Activated T-cell treated with anti-CD3 and anti-CD28 coated beads, Interleukin-2, amount 50 U/mL, for 24 hours (primary cell): Measurements from ENCODE around the gene TEX51.

Experiments
- DNase-seq: peaks from one replicate; pipeline ENCODE4 v3.0.0-alpha.2; 2020
- H3K27ac Mint-ChIP-seq: 2 replicates; pipeline ENCODE4 v1.8.0; 2020; ENCODE audit warnings: mild to moderate bottlenecking, mixed read lengths
- H3K27me3 Mint-ChIP-seq: 2 replicates; pipeline ENCODE4 v1.8.0; 2020; ENCODE audit warnings: mixed read lengths
- H3K36me3 Mint-ChIP-seq: 2 replicates; pipeline ENCODE4 v1.8.0; 2020; ENCODE audit warnings: low read depth, mixed read lengths
- H3K4me1 Mint-ChIP-seq: 2 replicates; pipeline ENCODE4 v1.8.0; 2020; ENCODE audit warnings: low read depth, mixed read lengths
- H3K4me3 Mint-ChIP-seq: 2 replicates; pipeline ENCODE4 v1.8.0; 2020; ENCODE audit warnings: mild to moderate bottlenecking, moderate library complexity, mixed read lengths
- H3K9me3 Mint-ChIP-seq: 2 replicates; pipeline ENCODE4 v1.8.0; 2020; ENCODE audit warnings: mixed read lengths

Gene TEX51

GRCh38 chr2:126893606-126894005, 5.1 kb upstream of the TEX51 start:
- Mint-ChIP-seq H3K4me1 (no peaks in the 10 kb centered on the region), H3K27me3 (peaks cover 2% of the 10 kb centered on the region), H3K9me3 (no peaks in the 10 kb centered on the region), H3K4me3 (no peak overlapping the region), H3K27ac (no peak overlapping the region), H3K36me3 (no peaks in the 10 kb centered on the region)
- no peak for DNase-seq

GRCh38 chr2:126894082-126894481, 4.6 kb upstream of the TEX51 start:
- Mint-ChIP-seq H3K4me3 (no peak overlapping the region), H3K9me3 (no peaks in the 10 kb centered on the region), H3K36me3 (no peaks in the 10 kb centered on the region), H3K27me3 (no peaks in the 10 kb centered on the region), H3K27ac (no peak overlapping the region), H3K4me1 (no peaks in the 10 kb centered on the region)
- DNase-seq: no peak

GRCh38 chr2:126894585-126895182, 4.0 kb upstream of the TEX51 start:
- no peak overlapping the region for H3K27ac Mint-ChIP-seq
- no peaks in the 10 kb centered on the region for H3K9me3 Mint-ChIP-seq
- no peaks in the 10 kb centered on the region for H3K4me1 Mint-ChIP-seq
- no peak overlapping the region for H3K4me3 Mint-ChIP-seq
- DNase-seq: no peak
- no peaks in the 10 kb centered on the region for H3K27me3 Mint-ChIP-seq
- no peaks in the 10 kb centered on the region for H3K36me3 Mint-ChIP-seq

GRCh38 chr2:126895336-126895735, 3.4 kb upstream of the TEX51 start:
- Mint-ChIP-seq H3K36me3 (no peaks in the 10 kb centered on the region), H3K4me3 (no peak overlapping the region), H3K27ac (no peak overlapping the region), H3K9me3 (no peaks in the 10 kb centered on the region), H3K27me3 (peaks cover under 1% of the 10 kb centered on the region), H3K4me1 (no peaks in the 10 kb centered on the region)
- no peak for DNase-seq

GRCh38 chr2:126896471-126896870, 2.2 kb upstream of the TEX51 start:
- no peaks in the 10 kb centered on the region for H3K4me1 Mint-ChIP-seq
- no peak overlapping the region for H3K27ac Mint-ChIP-seq
- H3K27me3 Mint-ChIP-seq: peaks cover 8% of the 10 kb centered on the region
- DNase-seq: no peak
- H3K4me3 Mint-ChIP-seq: no peak overlapping the region
- H3K9me3 Mint-ChIP-seq: no peaks in the 10 kb centered on the region
- no peaks in the 10 kb centered on the region for H3K36me3 Mint-ChIP-seq

- H3K9me3 Mint-ChIP-seq: no peaks in the 10 kb centered on the region
- H3K27me3 Mint-ChIP-seq: peaks cover 20% of the 10 kb centered on the region
- no peaks in the 10 kb centered on the region for H3K36me3 Mint-ChIP-seq
- no peak overlapping the region for H3K27ac Mint-ChIP-seq
- no peak for DNase-seq
- H3K4me1 Mint-ChIP-seq: no peaks in the 10 kb centered on the region
- no peak overlapping the region for H3K4me3 Mint-ChIP-seq
These were observed 1.0 kb downstream of the TEX51 start for GRCh38 chr2:126899616-126900185.

GRCh38 chr2:126900646-126901319, 2.1 kb downstream of the TEX51 start:
- Mint-ChIP-seq H3K27ac (no peak overlapping the region), H3K4me3 (no peak overlapping the region), H3K4me1 (no peaks in the 10 kb centered on the region), H3K27me3 (peaks cover 20% of the 10 kb centered on the region), H3K9me3 (no peaks in the 10 kb centered on the region), H3K36me3 (no peaks in the 10 kb centered on the region)
- DNase-seq: no peak

- peaks cover 20% of the 10 kb centered on the region for H3K27me3 Mint-ChIP-seq
- H3K4me3 Mint-ChIP-seq: no peak overlapping the region
- no peaks in the 10 kb centered on the region for H3K36me3 Mint-ChIP-seq
- H3K9me3 Mint-ChIP-seq: no peaks in the 10 kb centered on the region
- H3K4me1 Mint-ChIP-seq: no peaks in the 10 kb centered on the region
- DNase-seq: no peak
- H3K27ac Mint-ChIP-seq: no peak overlapping the region
These were observed 2.8 kb downstream of the TEX51 start for GRCh38 chr2:126901459-126901858.

GRCh38 chr2:126902152-126902835, 3.6 kb downstream of the TEX51 start:
- H3K36me3 Mint-ChIP-seq: no peaks in the 10 kb centered on the region
- no peaks in the 10 kb centered on the region for H3K4me1 Mint-ChIP-seq
- no peak for DNase-seq
- H3K4me3 Mint-ChIP-seq: no peak overlapping the region
- no peak overlapping the region for H3K27ac Mint-ChIP-seq
- H3K9me3 Mint-ChIP-seq: no peaks in the 10 kb centered on the region
- peaks cover 20% of the 10 kb centered on the region for H3K27me3 Mint-ChIP-seq

GRCh38 chr2:126902859-126903258, 4.2 kb downstream of the TEX51 start:
- H3K4me1 Mint-ChIP-seq: no peaks in the 10 kb centered on the region
- H3K4me3 Mint-ChIP-seq: no peak overlapping the region
- no peaks in the 10 kb centered on the region for H3K36me3 Mint-ChIP-seq
- peaks cover 20% of the 10 kb centered on the region for H3K27me3 Mint-ChIP-seq
- DNase-seq: no peak
- no peaks in the 10 kb centered on the region for H3K9me3 Mint-ChIP-seq
- no peak overlapping the region for H3K27ac Mint-ChIP-seq

- Mint-ChIP-seq H3K27me3 (peaks cover 12% of the 10 kb centered on the region), H3K27ac (no peak overlapping the region), H3K9me3 (no peaks in the 10 kb centered on the region)
These were observed 7.3 kb downstream of the TEX51 start for GRCh38 chr2:126905991-126906390.

GRCh38 chr2:126906781-126907180, 8.1 kb downstream of the TEX51 start:
- Mint-ChIP-seq H3K27me3 (peaks cover 10% of the 10 kb centered on the region), H3K36me3 (no peaks in the 10 kb centered on the region), H3K9me3 (no peaks in the 10 kb centered on the region), H3K4me1 (no peaks in the 10 kb centered on the region), H3K27ac (no peak overlapping the region), H3K4me3 (no peak overlapping the region)
- no peak for DNase-seq

More at GRCh38 chr2:126905991-126906390, 7.3 kb downstream of the TEX51 start:
- Mint-ChIP-seq H3K36me3 (no peaks in the 10 kb centered on the region), H3K4me1 (no peaks in the 10 kb centered on the region), H3K4me3 (no peak overlapping the region)
- DNase-seq: no peak

GRCh38 chr2:126907671-126908070, 9.0 kb downstream of the TEX51 start:
- H3K4me1 Mint-ChIP-seq: no peaks in the 10 kb centered on the region
- no peaks in the 10 kb centered on the region for H3K36me3 Mint-ChIP-seq
- no peak overlapping the region for H3K27ac Mint-ChIP-seq
- H3K27me3 Mint-ChIP-seq: peaks cover 2% of the 10 kb centered on the region
- DNase-seq: no peak
- H3K9me3 Mint-ChIP-seq: no peaks in the 10 kb centered on the region
- H3K4me3 Mint-ChIP-seq: no peak overlapping the region

GRCh38 chr2:126908721-126909177, 10.1 kb downstream of the TEX51 start:
- Mint-ChIP-seq H3K27me3 (no peaks in the 10 kb centered on the region), H3K4me3 (no peak overlapping the region), H3K27ac (no peak overlapping the region), H3K36me3 (no peaks in the 10 kb centered on the region), H3K4me1 (no peaks in the 10 kb centered on the region), H3K9me3 (no peaks in the 10 kb centered on the region)
- no peak for DNase-seq

- no peak overlapping the region for H3K4me3 Mint-ChIP-seq
- no peaks in the 10 kb centered on the region for H3K36me3 Mint-ChIP-seq
- no peaks in the 10 kb centered on the region for H3K4me1 Mint-ChIP-seq
- no peaks in the 10 kb centered on the region for H3K9me3 Mint-ChIP-seq
- DNase-seq: no peak
- no peaks in the 10 kb centered on the region for H3K27me3 Mint-ChIP-seq
- H3K27ac Mint-ChIP-seq: no peak overlapping the region
These were observed 10.7 kb downstream of the TEX51 start for GRCh38 chr2:126909366-126909765.
